Cerebellar cortex (tissue), 1 donor: ENCODE results near the gene TMEM186.
"Not testable (repeated sequence)": the region's sequence is repeated elsewhere in the genome, so short reads cannot be mapped to it uniquely, and the experiment has no call there.

Experiments
- DNase-seq: peaks from one replicate; pipeline ENCODE4 v3.0.0-alpha.2; 2015; ENCODE audit warnings: low spot score

Gene TMEM186

DNA sequence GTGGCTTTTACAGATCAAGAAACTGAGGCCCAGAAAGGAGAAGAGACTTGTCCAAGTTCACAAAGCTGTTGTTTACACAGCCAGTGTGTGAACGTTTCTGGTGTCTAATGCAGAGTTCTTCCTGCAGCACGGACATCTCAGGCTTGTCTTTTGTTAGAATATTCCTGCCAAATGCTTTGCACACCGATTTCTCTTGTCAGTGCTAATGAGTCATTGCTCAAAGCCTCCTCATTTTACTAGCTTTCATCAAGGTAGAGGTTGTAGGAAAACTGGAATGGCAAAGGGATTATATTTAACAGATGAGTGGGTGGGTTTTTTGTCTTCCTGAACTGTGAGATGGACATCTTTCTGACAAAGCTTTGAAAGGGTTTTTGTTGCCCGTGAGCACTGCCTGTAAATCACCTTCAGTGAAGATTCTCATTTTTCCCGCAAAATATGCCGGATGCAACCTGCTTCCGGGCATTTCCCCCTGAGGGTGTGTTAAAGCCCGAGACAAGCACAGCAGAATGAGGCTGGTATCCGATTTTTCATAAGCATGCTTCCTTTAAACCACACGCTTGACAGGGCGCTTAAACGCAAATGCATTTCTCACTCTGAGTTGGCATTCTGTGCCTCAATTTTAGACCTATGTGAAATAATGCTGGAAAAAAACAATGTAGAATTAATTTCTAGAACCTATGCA, 14.9 kb upstream of the TMEM186 start:
- DNase-seq = no peak

DNA sequence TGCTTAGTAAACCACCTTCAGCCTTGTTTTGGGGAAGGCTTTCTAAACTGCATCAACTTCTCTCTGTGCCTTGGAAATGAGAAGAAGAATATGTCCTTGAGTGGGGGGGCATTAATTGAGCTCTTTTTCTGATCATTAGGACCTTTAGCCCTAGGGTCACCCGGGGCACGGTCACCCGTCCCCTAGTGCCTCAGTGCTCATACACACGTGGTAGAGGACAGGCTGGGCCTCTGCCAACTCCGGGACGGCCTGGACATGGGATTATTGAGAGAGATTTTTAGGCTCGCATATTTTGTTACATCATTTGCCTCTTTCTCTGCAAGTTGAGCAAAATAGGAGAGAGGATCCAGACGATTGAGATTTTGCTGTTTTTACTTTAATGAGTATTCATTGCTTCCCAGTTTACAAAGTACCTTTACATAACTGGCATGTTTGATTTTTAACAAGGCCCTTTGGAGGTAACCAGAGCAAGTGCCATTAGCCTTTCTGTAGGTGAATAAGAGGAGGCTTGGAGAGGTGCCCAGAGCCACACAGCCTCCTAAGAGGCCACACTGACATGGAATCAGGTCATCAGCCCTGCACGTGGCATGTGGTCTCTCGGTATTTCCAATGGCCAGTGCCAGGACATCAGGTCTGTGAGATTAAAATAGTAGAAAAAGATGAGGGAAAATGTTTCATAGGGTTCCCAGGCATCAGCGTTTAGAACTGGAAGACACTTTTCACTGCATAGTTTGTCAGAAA, 11.3 kb upstream of the TMEM186 start:
- DNase-seq = peak; percentile 69

DNA sequence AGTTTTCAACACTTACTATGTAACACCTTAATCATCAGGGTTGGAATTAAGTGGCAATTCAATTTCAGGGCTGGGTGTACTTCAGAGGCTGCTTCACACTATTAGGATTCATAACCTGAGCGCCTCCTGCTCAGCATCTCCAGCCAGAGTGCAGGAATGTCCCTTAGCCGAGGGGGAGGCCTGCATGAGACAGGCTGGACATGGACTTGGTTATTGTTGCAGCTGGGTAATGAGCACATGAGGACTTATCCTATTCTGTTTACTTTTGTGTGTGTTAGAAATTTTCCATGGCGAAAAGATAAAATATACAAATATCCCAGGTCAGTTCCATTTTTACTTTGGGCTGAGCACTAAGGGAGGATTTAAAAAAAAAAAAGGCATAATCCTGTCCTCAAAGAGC, 10.6 kb upstream of the TMEM186 start:
- DNase-seq = no peak

DNA sequence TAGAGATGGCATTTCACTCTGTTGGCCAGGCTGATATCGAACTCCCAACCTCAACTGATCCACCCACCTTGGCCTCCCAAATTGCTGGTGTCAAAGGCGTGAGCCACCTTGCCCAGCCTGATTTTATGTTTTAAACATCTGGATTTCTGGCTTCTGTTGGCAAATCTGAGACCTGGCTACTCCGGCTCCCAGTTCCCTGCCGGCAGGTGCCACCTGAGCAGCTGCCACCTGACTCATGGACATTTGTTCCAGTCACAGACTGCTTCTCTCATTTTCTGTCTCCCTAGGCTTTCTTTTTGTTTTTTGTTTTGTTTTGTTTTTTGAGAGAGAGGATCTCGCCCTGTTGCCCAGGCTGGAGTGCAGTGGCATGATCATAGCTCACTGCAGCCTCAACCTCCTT, 9.8 kb upstream of the TMEM186 start:
- DNase-seq = no peak

DNA sequence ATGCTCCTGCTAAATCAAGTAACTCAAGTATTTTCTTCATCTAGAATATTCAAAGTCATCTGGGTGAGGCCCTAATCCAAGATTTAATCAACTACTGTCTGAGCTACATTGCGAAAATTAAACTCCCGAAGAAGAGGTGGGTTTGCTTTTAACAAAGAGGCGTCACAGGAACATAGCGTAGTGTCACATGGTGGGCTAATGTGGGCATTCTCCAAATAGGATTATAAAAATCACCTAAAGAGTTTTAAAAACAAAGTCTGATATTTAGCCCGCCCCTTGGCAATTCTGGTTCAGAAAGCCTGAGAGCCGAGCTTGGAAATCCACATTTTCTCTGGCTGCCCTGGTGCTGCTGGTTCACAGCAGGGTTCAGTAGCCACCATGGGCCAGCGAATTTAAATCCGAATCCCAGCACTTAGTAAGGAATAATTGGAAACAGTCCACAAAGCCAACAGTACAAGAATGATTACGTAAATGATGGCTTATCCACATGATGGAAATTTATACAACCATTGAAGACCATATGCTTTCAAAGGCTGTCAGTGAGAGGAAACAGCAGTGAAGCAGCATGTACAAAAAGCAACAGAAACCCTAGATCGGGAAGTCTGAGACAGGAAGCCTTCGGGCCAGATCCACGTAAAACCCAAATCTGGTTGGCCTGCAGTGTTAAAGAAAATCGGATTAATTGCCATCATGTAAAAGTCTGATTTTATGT, 9.0 kb upstream of the TMEM186 start:
- peak; percentile 49 for DNase-seq

DNA sequence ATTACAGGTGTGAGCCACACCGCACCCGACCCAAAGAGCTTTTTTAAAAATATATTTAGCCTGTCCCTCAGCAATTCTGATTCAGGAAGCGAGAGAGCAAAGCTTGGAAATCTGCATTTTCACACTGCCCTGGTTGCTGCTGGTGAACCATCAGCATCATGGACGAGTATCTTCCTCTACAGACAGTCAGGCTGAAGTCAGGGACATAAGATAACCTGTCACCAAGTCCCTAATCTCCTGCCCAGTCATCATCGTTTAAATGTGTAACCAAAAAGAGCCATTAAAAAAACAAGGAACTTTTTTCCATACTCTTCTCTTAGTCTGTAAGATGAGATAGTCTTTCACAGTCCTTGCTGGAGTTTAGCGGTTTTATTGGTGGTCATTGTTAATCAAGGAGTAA, 6.9 kb upstream of the TMEM186 start:
- DNase-seq = no peak

DNA sequence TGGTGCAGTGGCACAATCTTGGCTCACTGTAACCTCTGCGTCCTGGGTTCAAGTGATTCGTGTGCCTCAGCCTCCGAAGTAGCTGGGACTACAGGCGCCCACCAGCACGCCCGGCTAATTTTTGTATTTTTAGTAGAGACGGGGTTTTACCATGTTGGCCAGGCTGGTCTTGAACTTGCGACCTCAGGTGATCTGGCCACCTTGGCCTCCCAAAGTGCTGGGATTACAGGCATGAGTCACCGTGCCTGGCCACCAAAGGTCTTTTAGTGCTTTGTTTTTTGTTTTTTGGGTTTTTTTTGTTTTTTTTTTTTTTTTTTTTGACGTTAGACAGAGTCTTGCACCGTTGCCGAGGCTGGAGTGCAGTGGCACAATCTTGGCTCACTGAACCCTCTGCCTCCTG, 6.3 kb upstream of the TMEM186 start:
- DNase-seq = not testable (repeated sequence)

DNA sequence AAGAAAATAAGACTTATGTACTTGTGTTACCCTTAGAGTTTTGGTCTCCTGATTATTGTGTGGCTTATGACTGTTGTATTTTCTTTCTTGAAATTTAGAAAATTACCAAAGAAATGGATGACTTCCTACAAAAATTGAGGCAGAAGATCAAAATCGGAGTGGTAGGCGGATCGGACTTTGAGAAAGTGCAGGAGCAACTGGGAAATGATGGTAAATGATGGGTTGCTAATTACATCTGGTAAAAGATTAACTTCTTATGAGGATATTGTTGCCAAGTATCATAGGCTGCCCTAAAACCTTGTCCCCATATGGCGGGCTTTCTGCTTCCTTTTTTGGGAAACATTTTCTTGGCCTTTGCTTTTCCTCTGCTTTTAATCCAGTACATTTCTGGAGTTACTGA, 4.3 kb upstream of the TMEM186 start:
- no peak for DNase-seq

DNA sequence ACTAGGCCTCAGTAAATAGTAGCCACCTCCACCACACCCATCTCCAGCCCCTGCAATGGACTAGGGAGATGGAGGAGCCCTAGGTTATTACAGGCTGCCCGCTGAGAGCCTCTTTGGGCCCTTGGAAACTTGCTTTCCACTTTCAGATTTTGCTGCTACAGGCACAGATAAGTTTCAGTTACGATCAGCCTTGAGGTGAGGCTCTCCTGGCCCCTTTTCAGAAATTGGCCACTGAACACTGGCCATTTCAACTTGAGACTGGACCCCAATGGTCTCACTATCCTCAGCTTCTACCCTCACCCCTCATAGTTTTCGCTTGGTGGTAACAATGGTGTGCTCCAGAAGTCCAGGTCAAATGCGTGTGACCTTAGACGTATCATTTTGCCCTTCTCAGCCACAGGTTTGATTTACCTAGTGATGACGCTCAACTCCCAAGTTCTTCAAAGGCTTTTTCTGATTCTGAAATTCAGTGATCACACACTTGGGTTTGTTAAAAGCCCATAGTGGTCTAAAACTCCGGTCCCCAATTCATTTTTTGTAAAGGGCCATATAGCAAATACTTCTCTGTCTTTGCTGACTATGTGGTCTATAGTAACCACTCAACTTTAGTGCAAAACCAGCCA, 1.2 kb upstream of the TMEM186 start:
- no peak for DNase-seq

DNA sequence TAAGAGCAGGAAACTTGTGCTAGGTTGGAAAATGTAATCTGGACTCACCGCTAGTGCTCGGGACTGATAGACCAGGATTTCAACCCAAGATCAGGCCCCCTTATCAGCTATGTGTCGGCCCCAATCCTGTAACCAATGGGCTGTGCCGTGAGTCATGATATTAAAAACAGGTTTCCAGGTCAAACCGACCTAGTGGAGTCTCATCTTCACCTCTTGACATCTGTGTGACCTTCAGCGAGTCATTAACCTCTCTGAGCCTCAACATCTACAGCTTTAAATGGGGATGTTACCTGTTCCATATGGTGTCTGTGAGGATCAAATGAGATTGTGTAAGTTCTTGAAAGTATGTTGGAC, 712 bp upstream of the TMEM186 start:
- no peak for DNase-seq

DNA sequence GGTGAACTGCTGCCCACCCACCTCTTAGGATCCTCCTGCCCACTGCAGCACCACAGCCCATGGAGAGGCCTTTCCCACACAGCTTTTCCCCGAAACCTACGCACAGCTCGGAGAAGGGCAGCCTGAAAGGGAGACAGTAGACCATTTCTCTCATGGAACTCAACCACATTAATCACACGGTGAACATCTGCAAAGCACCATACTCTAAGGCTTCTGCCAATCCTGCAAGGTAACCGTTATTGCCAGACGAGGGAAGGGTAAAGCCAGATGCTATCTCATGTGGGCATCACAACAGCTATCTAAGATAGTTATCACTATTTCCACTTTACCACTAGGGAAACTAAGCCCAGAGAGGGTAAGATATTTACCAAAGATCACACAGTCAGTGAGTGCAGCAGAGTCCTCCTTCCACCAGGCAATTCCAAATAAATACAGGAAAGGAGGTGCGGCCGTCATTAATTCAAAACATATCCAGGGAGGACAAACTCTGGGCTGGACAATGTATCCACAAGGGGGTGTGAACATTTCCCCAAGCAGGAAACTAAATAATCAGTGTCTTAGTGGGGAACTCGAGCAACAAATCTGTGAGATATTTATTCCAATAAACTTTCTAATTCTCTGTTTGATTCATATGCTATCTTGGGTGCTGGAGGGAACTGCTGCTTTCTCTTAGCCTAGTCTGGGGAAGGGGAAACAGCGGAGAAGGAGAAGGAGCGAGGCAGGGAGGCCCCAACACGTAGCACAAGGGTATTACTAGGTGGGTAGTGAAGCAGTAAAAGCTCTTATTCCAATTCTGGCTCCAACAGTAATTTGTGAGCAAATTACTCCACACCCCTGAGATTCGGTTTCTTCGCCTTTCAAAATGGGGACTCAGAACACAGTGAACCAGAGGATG, 723 bp downstream of the TMEM186 start:
- no peak for DNase-seq

DNA sequence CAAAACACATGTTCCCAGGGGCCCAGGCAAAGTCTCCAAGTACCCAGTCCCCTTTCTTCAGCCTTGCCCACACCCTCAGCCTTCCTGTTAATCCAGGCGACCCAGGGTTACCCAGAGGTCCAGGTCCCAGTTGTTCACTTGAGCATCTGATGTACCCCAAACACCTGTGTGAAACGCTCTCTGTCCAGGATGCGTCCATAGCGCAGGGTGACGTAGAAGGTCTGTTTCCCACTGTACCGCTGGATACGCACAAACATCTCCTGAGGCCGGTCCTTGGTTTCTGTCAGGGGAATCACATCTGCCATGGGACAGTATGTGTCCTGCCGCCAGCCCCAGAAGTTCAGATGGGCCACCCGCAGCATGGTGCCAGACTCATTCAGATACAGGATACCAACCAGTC, 1.6 kb downstream of the TMEM186 start:
- DNase-seq = no peak

DNA sequence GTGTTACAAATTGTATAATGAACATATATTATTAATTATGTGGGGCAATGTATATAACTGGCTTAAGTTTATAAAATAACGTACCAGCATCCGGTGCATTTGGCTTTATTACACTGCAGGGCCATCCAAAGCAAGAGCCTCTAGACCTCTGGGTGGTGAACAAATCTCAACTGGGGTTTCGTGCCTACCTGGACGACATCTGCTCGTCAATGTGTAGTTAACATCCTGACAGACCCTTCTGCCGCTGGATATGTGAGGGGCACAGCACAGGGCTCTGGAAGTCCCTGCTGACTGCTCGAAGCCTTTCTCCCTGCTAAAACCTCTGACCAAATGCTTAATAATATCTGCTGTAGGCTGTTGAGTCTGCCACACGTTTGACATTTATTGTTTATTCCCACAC, 2.3 kb downstream of the TMEM186 start:
- peak; percentile 29 for DNase-seq

DNA sequence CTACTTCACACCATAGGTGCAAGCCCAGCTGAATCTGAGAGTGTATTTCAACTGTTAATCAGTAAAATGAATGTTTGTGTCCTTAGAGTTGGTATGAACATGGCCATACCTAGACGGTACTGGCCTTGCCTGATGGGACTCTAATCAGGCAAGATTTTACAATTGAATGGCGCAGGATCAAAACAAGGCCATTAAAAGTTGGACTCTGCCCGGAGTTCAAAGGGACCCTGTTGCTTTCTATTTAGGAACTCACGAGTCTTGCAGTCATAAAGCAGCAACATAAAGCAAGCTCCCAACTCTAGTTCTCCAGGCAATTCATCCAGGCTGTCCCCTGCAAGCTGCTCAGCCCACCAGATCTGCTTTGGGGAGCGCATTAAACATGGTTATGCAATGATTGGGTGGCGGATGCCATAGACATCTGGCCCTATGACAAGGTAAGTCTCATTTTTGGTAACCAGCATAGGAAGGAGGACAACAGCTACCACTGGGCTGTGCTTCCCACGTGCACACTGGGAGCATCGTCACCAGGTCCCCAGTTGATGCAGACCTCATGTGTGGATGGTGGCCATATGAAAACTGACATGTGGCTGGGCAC, 8.8 kb downstream of the TMEM186 start:
- DNase-seq = no peak

DNA sequence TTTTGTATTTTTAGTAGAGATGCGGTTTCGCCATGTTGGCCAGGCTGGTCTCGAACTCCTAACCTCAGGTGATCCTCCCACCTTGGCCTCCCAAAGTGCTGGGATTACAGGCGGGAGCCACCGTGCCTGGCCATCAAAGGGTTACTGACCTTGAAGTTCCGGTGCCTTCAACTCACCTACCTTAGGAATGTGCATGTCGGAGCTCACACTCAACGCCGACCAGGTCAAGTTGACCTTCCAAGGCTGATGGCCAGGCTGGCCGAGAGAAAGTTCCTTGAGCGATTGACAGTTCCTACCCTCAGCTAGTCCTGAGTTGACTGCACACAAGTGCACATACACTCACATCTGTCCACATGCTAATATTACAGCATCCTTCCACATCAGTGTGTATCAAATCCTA, 11.1 kb downstream of the TMEM186 start:
- not testable (repeated sequence) for DNase-seq

DNA sequence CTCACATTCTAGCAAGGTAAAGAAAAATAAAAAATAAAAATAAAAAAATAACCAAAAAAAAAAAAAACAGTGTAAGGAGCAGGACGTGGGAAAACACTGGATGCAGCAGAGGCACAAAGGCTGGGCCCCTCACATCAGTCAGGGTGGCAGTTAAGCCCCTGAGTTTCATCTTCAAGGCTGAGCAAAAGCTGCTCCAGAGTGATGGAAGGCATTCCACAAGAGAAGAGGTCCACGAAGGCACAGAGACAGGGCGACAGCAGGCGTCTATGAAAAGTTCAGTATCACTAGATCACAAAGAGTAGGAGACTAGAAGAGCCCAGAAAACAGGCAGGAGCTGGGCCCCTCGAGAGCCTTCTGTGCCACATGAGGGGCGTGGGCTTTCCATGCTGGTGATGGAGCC, 12.0 kb downstream of the TMEM186 start:
- no peak for DNase-seq

DNA sequence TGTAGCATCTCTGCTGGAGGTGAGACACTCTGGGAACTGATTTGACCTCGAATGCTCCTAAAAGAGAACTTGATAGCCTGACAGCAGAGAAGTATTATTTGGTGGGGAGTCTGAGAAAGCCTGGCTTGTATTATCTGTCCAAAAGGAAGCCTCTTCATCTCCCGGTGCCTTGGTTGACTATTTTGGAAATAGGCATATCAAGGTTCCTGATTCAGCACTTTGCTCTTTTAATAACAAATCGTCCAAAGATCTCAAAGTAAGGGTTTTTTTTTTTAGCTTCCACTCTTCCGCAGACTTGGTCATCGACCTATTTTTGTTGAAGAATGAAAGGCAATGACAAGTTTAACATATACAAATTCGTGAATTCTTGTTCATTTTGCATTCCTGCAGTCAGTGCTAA, 14.8 kb downstream of the TMEM186 start:
- no peak for DNase-seq

DNA sequence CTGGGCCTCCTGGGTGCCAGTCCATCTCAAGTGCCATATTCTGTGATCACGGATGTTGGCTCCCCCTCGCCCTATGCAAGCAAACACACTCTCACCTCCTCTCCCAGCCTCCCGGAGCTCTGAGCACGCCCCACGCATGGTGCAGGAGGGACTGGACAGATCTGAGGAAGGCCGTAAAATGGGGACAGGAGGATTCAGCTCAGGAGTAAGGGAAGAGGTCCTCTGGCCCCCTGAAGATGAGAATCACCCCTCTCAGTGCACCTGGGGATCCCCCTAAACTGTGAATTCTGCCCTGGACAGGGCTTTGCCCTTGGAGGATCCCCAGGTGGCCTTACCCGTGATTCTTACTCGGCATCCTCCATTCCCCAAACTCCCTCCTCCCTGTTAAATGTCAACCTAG, 15.6 kb downstream of the TMEM186 start:
- DNase-seq = no peak

DNA sequence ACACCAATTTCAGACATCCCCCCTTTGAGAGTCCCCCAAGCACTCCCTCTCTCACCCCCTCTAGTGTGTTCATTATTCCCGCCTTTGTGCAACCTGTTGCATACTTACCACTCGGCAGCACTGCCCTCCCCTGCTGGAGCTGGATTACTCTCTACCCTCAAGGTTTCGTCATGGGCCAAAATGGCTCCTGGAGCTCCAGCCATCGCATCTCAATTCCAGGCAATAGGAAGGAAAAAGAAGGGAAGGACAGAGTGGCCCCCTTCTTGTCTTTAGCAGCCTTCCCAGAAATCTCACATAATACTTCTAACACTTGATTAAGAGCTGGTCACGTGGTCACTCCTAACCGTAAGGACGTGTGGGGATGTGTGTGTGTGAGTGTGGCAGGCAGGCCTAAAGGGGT, 20.2 kb downstream of the TMEM186 start:
- no peak for DNase-seq

DNA sequence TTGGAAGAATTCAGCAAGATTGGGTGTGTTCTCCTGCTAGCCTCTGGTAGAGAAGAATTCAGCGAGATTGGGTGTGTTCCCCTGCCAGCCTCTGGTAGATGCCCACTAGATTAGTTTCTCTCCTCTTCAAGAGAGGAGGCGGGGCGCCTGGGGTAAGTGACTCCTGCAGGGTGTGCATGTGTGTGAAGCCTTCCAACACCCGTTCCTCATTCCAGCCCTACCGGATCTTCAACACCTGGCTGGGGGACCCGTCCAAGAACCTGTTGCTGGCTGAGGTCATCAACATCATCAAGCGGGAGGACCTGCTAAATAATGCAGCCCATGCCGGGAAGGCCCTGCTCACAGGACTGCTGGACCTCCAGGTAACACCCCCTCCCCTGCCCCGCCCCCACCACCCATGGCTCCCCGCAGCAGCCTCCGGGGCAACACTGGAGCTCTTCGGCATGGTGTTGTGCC, 21.3 kb downstream of the TMEM186 start:
- no peak for DNase-seq

DNA sequence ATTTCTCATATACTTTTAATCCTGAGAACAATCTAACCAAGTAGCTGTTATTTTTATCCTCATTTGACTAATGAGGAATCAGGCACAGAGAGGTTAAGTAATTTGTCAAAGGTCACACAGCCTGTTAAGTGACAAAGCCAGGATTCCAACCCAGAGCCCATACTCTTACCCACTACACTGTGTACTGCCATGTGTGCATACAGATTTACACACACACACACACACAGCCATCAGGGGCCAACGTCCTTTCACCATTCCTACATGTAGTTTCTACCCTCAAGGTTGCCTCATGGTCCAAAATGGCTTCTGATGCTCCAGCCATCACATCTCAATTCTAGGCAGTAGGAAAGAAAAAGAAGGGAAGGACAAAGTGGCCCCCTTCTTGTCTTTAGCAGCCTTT, 22.1 kb downstream of the TMEM186 start:
- DNase-seq = no peak
